IMR-90 (cell line): ENCODE data around the gene BUB1B. TPM values are rescaled to one million over a fixed set of nuclear protein-coding genes. Genes with fewer than 3 reads are reported as not detected.

Source experiments
- ATAC-seq: fragments of 200-7000 bp; cut with Tn5 transposase; 2 replicates; pipeline ENCODE4 v1.9.1; 2020; ENCODE audit warnings: low read depth, mild to moderate bottlenecking, moderate library complexity
- BruUV-seq: library from RNA; stranded (reverse); fragments of 400-500 nt; replicated peaks from 2 replicates; lab custom pipeline; 2021; lab: Mats Ljungman, UMichigan
- CTCF ChIA-PET: fragments of 300-600 bp; formaldehyde crosslinking; extraction: SDS; loops from one replicate; lab custom pipeline; 2021; ENCODE audit warnings: antibody characterized with exemption; lab: Yijun Ruan, JAX
- POLR2A ChIA-PET: fragments of 300-600 bp; sonication (Branson Sonifier 250); formaldehyde crosslinking; loops from one replicate; lab custom pipeline; 2022; ENCODE audit warnings: antibody characterized with exemption; ENCODE audit not compliant: unreplicated experiment; lab: Charles Lee
- DNase-seq: peaks from one replicate; pipeline ENCODE4 v3.0.0; 2013
- H2AFZ ChIP-seq: replicated peaks from 2 replicates; pipeline ENCODE3; 2013; ENCODE audit warnings: low read length, mild to moderate bottlenecking; ENCODE audit not compliant: poor library complexity
- H2AK5ac ChIP-seq: 2 replicates; pipeline ENCODE4 v1.6.1; 2013; ENCODE audit warnings: low read depth, low read length, inconsistent platforms
- H2AK9ac ChIP-seq: replicated peaks from 2 replicates; pipeline ENCODE3; 2013; ENCODE audit warnings: mild to moderate bottlenecking, low read depth, low read length, moderate library complexity; ENCODE audit not compliant: poor library complexity
- H2BK120ac ChIP-seq: 2 replicates; pipeline ENCODE4 v1.6.1; 2013; ENCODE audit warnings: low read depth, low read length, inconsistent platforms
- H2BK15ac ChIP-seq: 3 replicates; pipeline ENCODE4 v1.6.1; 2013; ENCODE audit warnings: low read depth, low read length, inconsistent platforms
- H2BK20ac ChIP-seq: 2 replicates; pipeline ENCODE4 v1.6.1; 2013; ENCODE audit warnings: low read depth, mild to moderate bottlenecking, inconsistent platforms, low read length, moderate library complexity
- H2BK5ac ChIP-seq: 2 replicates; pipeline ENCODE4 v1.6.1; 2013; ENCODE audit warnings: mild to moderate bottlenecking, low read depth, low read length, inconsistent platforms; ENCODE audit not compliant: poor library complexity, severe bottlenecking
- H3K14ac ChIP-seq: replicated peaks from 2 replicates; pipeline ENCODE4 v1.6.1; 2013; ENCODE audit warnings: low read depth, low read length, inconsistent platforms
- H3K18ac ChIP-seq: 2 replicates; pipeline ENCODE4 v1.6.1; 2013; ENCODE audit warnings: low read depth, low read length, control low read depth
- H3K23ac ChIP-seq: 2 replicates; pipeline ENCODE4 v1.6.1; 2013; ENCODE audit warnings: low read depth, low read length, inconsistent platforms
- H3K27ac ChIP-seq: 2 replicates; pipeline ENCODE4 v1.5.1; 2013; ENCODE audit warnings: mild to moderate bottlenecking, control low read depth, low read length; ENCODE audit not compliant: insufficient read depth
- H3K27me3 ChIP-seq: 2 replicates; pipeline ENCODE4 v1.6.1; 2013; ENCODE audit warnings: low read length; ENCODE audit not compliant: control insufficient read depth, insufficient read depth
- H3K36me3 ChIP-seq: 2 replicates; pipeline ENCODE4 v1.6.1; 2013; ENCODE audit warnings: low read length, mixed read lengths; ENCODE audit not compliant: control insufficient read depth, insufficient read depth
- H3K4ac ChIP-seq: 2 replicates; pipeline ENCODE4 v1.6.1; 2013; ENCODE audit warnings: low read depth, low read length, inconsistent platforms
- H3K4me1 ChIP-seq: 2 replicates; pipeline ENCODE4 v1.6.1; 2013; ENCODE audit warnings: low read length, mixed read lengths; ENCODE audit not compliant: control insufficient read depth, insufficient read depth
- H3K4me2 ChIP-seq: 2 replicates; pipeline ENCODE4 v1.6.1; 2013; ENCODE audit warnings: low read depth, mild to moderate bottlenecking, control low read depth, low read length, moderate library complexity
- H3K4me3 ChIP-seq: 2 replicates; pipeline ENCODE4 v1.5.1; 2013; ENCODE audit warnings: low read depth, mild to moderate bottlenecking, control low read depth, low read length, moderate library complexity; ENCODE audit not compliant: insufficient read depth
- H3K56ac ChIP-seq: 2 replicates; pipeline ENCODE4 v1.6.1; 2013; ENCODE audit warnings: low read length, inconsistent platforms; ENCODE audit not compliant: insufficient read depth; ENCODE audit errors: extremely low read depth
- H3K79me1 ChIP-seq, 2 experiments: 2 replicates each; pipeline ENCODE4 v1.6.1; 2013; ENCODE audit warnings: low read length in 2 of 2, inconsistent platforms in 1 of 2, low read depth in 1 of 2
- H3K9ac ChIP-seq: 2 replicates; pipeline ENCODE4 v1.6.1; 2013; ENCODE audit warnings: low read depth, low read length, control low read depth
- H3K9me1 ChIP-seq: 2 replicates; pipeline ENCODE4 v1.6.1; 2013; ENCODE audit warnings: low read length, inconsistent platforms; ENCODE audit not compliant: insufficient read depth
- H3K9me3 ChIP-seq: 2 replicates; pipeline ENCODE4 v1.6.1; 2013; ENCODE audit warnings: low read length; ENCODE audit not compliant: control insufficient read depth, insufficient read depth
- H4K20me1 ChIP-seq: 2 replicates; pipeline ENCODE4 v1.6.1; 2013; ENCODE audit warnings: low read length, inconsistent platforms; ENCODE audit not compliant: insufficient read depth
- H4K5ac ChIP-seq: 2 replicates; pipeline ENCODE4 v1.6.1; 2013; ENCODE audit warnings: mild to moderate bottlenecking, low read depth, low read length, control low read depth
- H4K8ac ChIP-seq, 2 experiments: 2 replicates each; pipeline ENCODE4 v1.6.1; 2013; ENCODE audit warnings: low read depth in 2 of 2, low read length in 2 of 2, control low read depth in 1 of 2, inconsistent platforms in 1 of 2
- H4K91ac ChIP-seq: 2 replicates; pipeline ENCODE4 v1.6.1; 2013; ENCODE audit warnings: low read depth, low read length, inconsistent platforms; ENCODE audit not compliant: insufficient read depth
- MAZ ChIP-seq: IDR thresholded peaks from 2 replicates; pipeline ENCODE4 v1.6.1; 2012; ENCODE audit warnings: low read depth, mild to moderate bottlenecking, low read length, improper control_type of control experiment, moderate library complexity, borderline replicate concordance
- POLR2A ChIP-seq: IDR thresholded peaks from 2 replicates; pipeline ENCODE4 v1.6.1; 2012; ENCODE audit warnings: mild to moderate bottlenecking, low read depth, low read length
- WGBS, 2 experiments: methylation state at CpG; one replicate each; pipeline versions ENCODE4 v1.1.5 to v1.1.7; 2013; ENCODE audit warnings: missing lambda C conversion rate in 2 of 2; ENCODE audit not compliant: insufficient read length in 1 of 2; ENCODE audit errors: extremely low coverage in 2 of 2; 5-methylcytosine and 5-hydroxymethylcytosine counted together
- dilution Hi-C: fragments of 300-500 bp; cut with HindIII; formaldehyde crosslinking; loops from one replicate; pipeline ENCODE4 v1.14.3; 2018; ENCODE audit warnings: low sequenced_read_pairs; ENCODE audit not compliant: unreplicated experiment
- in situ Hi-C: fragments of 300-500 bp; cut with MboI; formaldehyde crosslinking; loops from 3 replicates; pipeline ENCODE4 v1.14.3; 2019; ENCODE audit warnings: low sequenced_read_pairs, inconsistent platforms, mixed read lengths
- intact Hi-C: fragments of 100-400 bp; cut with micrococcal nuclease; formaldehyde crosslinking; loops from 2 replicates; pipeline ENCODE4 v1.10.0; 2022
- polyA plus RNA-seq, 3 experiments: library from polyadenylated mRNA; depleted of rRNA; stranded (reverse); fragments of >200 nt; gene quantifications; 2 replicates each; pipeline ENCODE4 v1.2.3, GENCODE V29; 2012; ENCODE audit warnings: low replicate concordance in 1 of 3
- total RNA-seq: library from RNA; depleted of rRNA; stranded (reverse); fragments of >200 nt; gene quantifications from 2 replicates; pipeline ENCODE4 v1.2.3, GENCODE V29; 2012

Gene BUB1B
- total and polyA plus RNA-seq, 2 of the 4 experiments (the other 2 are of a cell fraction): 15.6 to 24.7 TPM

GRCh38 chr15:40229956-40230355 is 69.1 kb downstream of the BUB1B start:
- H2BK120ac ChIP-seq: no peak overlapping the region
- H4K5ac ChIP-seq: no peak overlapping the region
- POLR2A ChIA-PET: no interaction called here
- no peaks in the 10 kb centered on the region; a peak in 1 of 4 replicates for H3K79me1 ChIP-seq
- no peaks in the 10 kb centered on the region for H3K36me3 ChIP-seq
- DNase-seq (no peak), ATAC-seq (no peak)
- no peak overlapping the region for H3K4me3 ChIP-seq
- H3K9ac ChIP-seq: no peak overlapping the region
- no peak overlapping the region for H3K14ac ChIP-seq
- TF ChIP-seq POLR2A (no peak), MAZ (no peak)
- H2AK9ac ChIP-seq: no peak overlapping the region
- H4K91ac ChIP-seq: no peak overlapping the region
- H3K9me3 ChIP-seq: no peaks in the 10 kb centered on the region
- intact Hi-C loops (no loop called here), dilution Hi-C loops (no loop called here), in situ Hi-C loops (no loop called here)
- no peaks in the 10 kb centered on the region for H4K20me1 ChIP-seq
- CTCF ChIA-PET: interaction anchor here (1.8 kb wide), 1 partner anchor 45 kb away, joined by 9 read pairs; no protein-coding TSS in a partner anchor
- H3K4me1 ChIP-seq: 0 out of 2 replicates have a peak, but pooled peaks cover 2% of the 10 kb centered on the region
- H2BK20ac ChIP-seq: no peak overlapping the region
- H3K56ac ChIP-seq: no peak overlapping the region
- BruUV-seq: no TSS peak
- no peak overlapping the region for H2AK5ac ChIP-seq
- no peak overlapping the region for H2AFZ ChIP-seq
- H3K23ac ChIP-seq: no peak overlapping the region
- no peaks in the 10 kb centered on the region for H3K27me3 ChIP-seq
- H3K4me2 ChIP-seq: no peak overlapping the region
- H2BK5ac ChIP-seq: no peak overlapping the region
- H3K18ac ChIP-seq: no peak overlapping the region
- H2BK15ac ChIP-seq: no peak overlapping the region
- WGBS, 2 experiments: no CpG with 5 or more reads among the region's 1 CpG
- no peak overlapping the region for H3K27ac ChIP-seq
- no peak overlapping the region for H3K4ac ChIP-seq
- no peak overlapping the region for H4K8ac ChIP-seq
- 0 out of 2 replicates have a peak, but pooled peaks cover 3% of the 10 kb centered on the region for H3K9me1 ChIP-seq
